HEK293 (cell line): ENCODE results near the gene NOL4L.

Experiments used
- CTCF ChIA-PET: fragments of 350-600 bp; formaldehyde crosslinking; extraction: SDS; loops from one replicate; lab custom pipeline; 2021; ENCODE audit warnings: antibody characterized with exemption; lab: Yijun Ruan, JAX
- POLR2A ChIA-PET: fragments of 300-600 bp; formaldehyde crosslinking; extraction: SDS; loops from one replicate; lab custom pipeline; 2020; ENCODE audit warnings: antibody characterized with exemption, inconsistent platforms; lab: Yijun Ruan, JAX
- H3K27ac ChIP-seq: fragments of 200-500 bp; sonication (Bioruptor generic); 2 replicates; pipeline ENCODE4 v1.5.1; 2014; ENCODE audit warnings: low read depth, low read length, control low read depth, inconsistent platforms; ENCODE audit errors: extremely low read depth
- H3K36me3 ChIP-seq, 2 experiments: fragments of 200-500 bp in 1 of 2; sonication (Bioruptor generic) in 1 of 2; 1 replicate in 1 of 2; 2 replicates in 1 of 2; pipeline ENCODE4 v1.5.1; 2014 to 2017; ENCODE audit warnings: inconsistent platforms in 2 of 2, low read length in 2 of 2; ENCODE audit not compliant: control insufficient read depth in 2 of 2, insufficient read depth in 1 of 2
- H3K4me1 ChIP-seq: fragments of 200-500 bp; sonication (Bioruptor generic); 2 replicates; pipeline ENCODE4 v1.5.1; 2014; ENCODE audit warnings: mild to moderate bottlenecking, low read length, inconsistent platforms; ENCODE audit not compliant: control insufficient read depth, insufficient read depth
- H3K4me3 ChIP-seq: 2 replicates; pipeline ENCODE4 v1.5.1; 2011; ENCODE audit warnings: low read depth, mild to moderate bottlenecking, control low read depth, low read length, moderate library complexity
- H3K9me3 ChIP-seq: fragments of 200-500 bp; sonication (Bioruptor generic); 2 replicates; pipeline ENCODE4 v1.5.1; 2014; ENCODE audit warnings: low read depth, low read length, inconsistent platforms; ENCODE audit not compliant: control insufficient read depth, insufficient read depth
- KLF17 ChIP-seq: fragments of 450-650 bp; formaldehyde crosslinking; IDR thresholded peaks from 2 replicates; pipeline ENCODE4 v1.5.1; 2016; ENCODE audit warnings: missing biosample characterization, missing genetic modification characterization
- KLF8 ChIP-seq: fragments of 450-650 bp; formaldehyde crosslinking; IDR thresholded peaks from 2 replicates; pipeline ENCODE4 v1.5.1; 2016; ENCODE audit warnings: missing biosample characterization, missing genetic modification characterization
- KLF9 ChIP-seq: fragments of 450-650 bp; formaldehyde crosslinking; IDR thresholded peaks from 2 replicates; pipeline ENCODE4 v1.5.1; 2016; ENCODE audit warnings: missing biosample characterization, missing genetic modification characterization, low read depth
- PRDM6 ChIP-seq: fragments of 450-650 bp; formaldehyde crosslinking; IDR thresholded peaks from 2 replicates; pipeline ENCODE4 v1.5.1; 2017; ENCODE audit warnings: missing biosample characterization, missing genetic modification characterization
- ZBTB20 ChIP-seq: fragments of 450-650 bp; formaldehyde crosslinking; IDR thresholded peaks from 2 replicates; pipeline ENCODE4 v1.5.1; 2016; ENCODE audit warnings: missing biosample characterization, missing genetic modification characterization
- ZIC2 ChIP-seq: fragments of 450-650 bp; formaldehyde crosslinking; IDR thresholded peaks from 2 replicates; pipeline ENCODE4 v1.5.1; 2016; ENCODE audit warnings: missing biosample characterization, missing genetic modification characterization
- ZNF133 ChIP-seq: fragments of 450-650 bp; formaldehyde crosslinking; IDR thresholded peaks from 2 replicates; pipeline ENCODE4 v1.5.1; 2016; ENCODE audit warnings: missing biosample characterization, missing genetic modification characterization
- ZNF2 ChIP-seq: fragments of 450-650 bp; formaldehyde crosslinking; IDR thresholded peaks from 2 replicates; pipeline ENCODE4 v1.5.1; 2016; ENCODE audit warnings: missing biosample characterization, missing genetic modification characterization
- ZNF311 ChIP-seq: fragments of 450-650 bp; formaldehyde crosslinking; IDR thresholded peaks from 2 replicates; pipeline ENCODE4 v1.5.1; 2017; ENCODE audit warnings: missing biosample characterization, missing genetic modification characterization, borderline replicate concordance
- ZNF416 ChIP-seq: fragments of 450-650 bp; formaldehyde crosslinking; IDR thresholded peaks from 2 replicates; pipeline ENCODE4 v1.5.1; 2016; ENCODE audit warnings: missing biosample characterization, missing genetic modification characterization
- ZNF423 ChIP-seq: fragments of 450-650 bp; formaldehyde crosslinking; IDR thresholded peaks from 2 replicates; pipeline ENCODE4 v1.5.1; 2016; ENCODE audit warnings: missing biosample characterization, missing genetic modification characterization
- ZNF549 ChIP-seq: fragments of 450-650 bp; IDR thresholded peaks from 2 replicates; pipeline ENCODE4 v1.5.1; 2018; ENCODE audit warnings: missing biosample characterization, missing genetic modification characterization, mild to moderate bottlenecking, inconsistent platforms, moderate library complexity
- ZNF580 ChIP-seq: fragments of 450-650 bp; formaldehyde crosslinking; IDR thresholded peaks from 2 replicates; pipeline ENCODE4 v1.5.1; 2016; ENCODE audit warnings: missing biosample characterization, missing genetic modification characterization
- ZNF621 ChIP-seq: fragments of 450-650 bp; formaldehyde crosslinking; IDR thresholded peaks from 2 replicates; pipeline ENCODE4 v1.5.1; 2017; ENCODE audit warnings: missing biosample characterization, missing genetic modification characterization
- ZNF654 ChIP-seq: fragments of 450-650 bp; formaldehyde crosslinking; IDR thresholded peaks from 2 replicates; pipeline ENCODE4 v1.5.1; 2016; ENCODE audit warnings: low read depth, missing biosample characterization, missing genetic modification characterization
- ZNF670 ChIP-seq: fragments of 450-650 bp; formaldehyde crosslinking; IDR thresholded peaks from 2 replicates; pipeline ENCODE4 v1.5.1; 2016; ENCODE audit warnings: missing biosample characterization, missing genetic modification characterization, low read depth
- ZNF707 ChIP-seq: fragments of 450-650 bp; formaldehyde crosslinking; IDR thresholded peaks from 2 replicates; pipeline ENCODE4 v1.5.1; 2016; ENCODE audit warnings: missing biosample characterization, missing genetic modification characterization
- ZNF747 ChIP-seq: fragments of 450-650 bp; formaldehyde crosslinking; IDR thresholded peaks from 2 replicates; pipeline ENCODE4 v1.5.1; 2016; ENCODE audit warnings: missing biosample characterization, missing genetic modification characterization
- ZNF791 ChIP-seq: fragments of 450-650 bp; formaldehyde crosslinking; IDR thresholded peaks from 2 replicates; pipeline ENCODE4 v1.5.1; 2016; ENCODE audit warnings: missing biosample characterization, missing genetic modification characterization
- TF ChIP-seq, protein P1 (sequence below): fragments of 450-650 bp; formaldehyde crosslinking; IDR thresholded peaks from 2 replicates; pipeline ENCODE4 v1.5.1; 2016; ENCODE audit warnings: missing biosample characterization, missing genetic modification characterization
- TF ChIP-seq, protein P2 (sequence below): fragments of 450-650 bp; formaldehyde crosslinking; IDR thresholded peaks from 2 replicates; pipeline ENCODE4 v1.5.1; 2016; ENCODE audit warnings: missing biosample characterization, missing genetic modification characterization

NOL4L gene

GRCh38 chr20:32510601-32511357, 74.4 kb downstream of the NOL4L start (continued):
- TF ChIP-seq ZNF621 (tag by site-specific recombination): no peak

GRCh38 chr20:32510120-32510600, 75.0 kb downstream of the NOL4L start:
- ChIA-PET POLR2A (no interaction called here), CTCF (interaction anchor here (0.7 kb wide), 1 partner anchor 35 kb away, joined by 3 read pairs; no protein-coding TSS in a partner anchor)
- Histone ChIP-seq H3K4me1 (no peaks in the 10 kb centered on the region; the same call in none of the 2 replicates), H3K36me3 (no peaks in the 10 kb centered on the region), H3K4me3 (no peak overlapping the region), H3K9me3 (no peaks in the 10 kb centered on the region), H3K27ac (no peak overlapping the region)
- TF ChIP-seq ZNF580 (tag by site-specific recombination) (no peak), PRDM6 (tag by site-specific recombination) (no peak), ZNF2 (tag by site-specific recombination) (no peak), ZNF707 (tag by site-specific recombination) (no peak), ZIC2 (tag by site-specific recombination) (no peak), ZNF423 (tag by site-specific recombination) (no peak)

DNA sequence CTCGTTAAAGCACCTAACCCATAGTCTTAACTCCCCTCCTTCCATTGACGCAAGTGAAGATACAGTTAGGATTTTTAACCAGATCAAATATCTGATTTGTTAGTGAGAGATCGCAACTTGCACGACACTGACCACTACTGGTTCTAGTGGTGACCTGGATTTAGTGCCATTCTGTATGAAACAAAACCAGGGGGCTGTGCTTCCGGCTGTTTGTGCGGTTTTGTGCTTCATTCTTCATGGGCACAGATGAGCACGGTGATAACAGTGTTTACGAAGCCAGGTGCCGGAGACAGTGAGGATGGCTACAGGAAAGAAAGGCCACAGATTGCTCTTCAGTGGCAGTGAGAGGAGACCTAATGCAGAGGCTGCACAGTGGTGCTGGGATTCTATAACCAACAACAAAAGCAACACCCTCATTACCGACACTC, 75.5 kb downstream of the NOL4L start:
- ChIA-PET POLR2A (no interaction called here), CTCF (interaction anchor here (0.6 to 2.5 kb wide), 2 partner anchors 12 to 13 kb away, joined by 4 to 11 read pairs; no protein-coding TSS in a partner anchor)
- Histone ChIP-seq H3K9me3 (no peaks in the 10 kb centered on the region), H3K4me3 (no peak overlapping the region), H3K4me1 (no peaks in the 10 kb centered on the region; the same call in none of the 2 replicates), H3K27ac (no peak overlapping the region), H3K36me3 (no peaks in the 10 kb centered on the region)
- no peak for TF ChIP-seq ZBTB20 (tag by site-specific recombination)
- TF ChIP-seq ZNF416 (tag by site-specific recombination): no peak
- no peak for TF ChIP-seq ZNF670 (tag by site-specific recombination)
- no peak for TF ChIP-seq ZNF791 (tag by site-specific recombination)
- no peak for TF ChIP-seq ZNF311 (tag by site-specific recombination)
- no peak for TF ChIP-seq KLF9 (tag by site-specific recombination)
- TF ChIP-seq ZNF654: 0 out of 2 replicates have a peak, but pooled peaks have one; percentile 2
- TF ChIP-seq ZNF549 (tag by site-specific recombination): no peak
- TF ChIP-seq ZNF133 (tag by site-specific recombination): no peak

DNA sequence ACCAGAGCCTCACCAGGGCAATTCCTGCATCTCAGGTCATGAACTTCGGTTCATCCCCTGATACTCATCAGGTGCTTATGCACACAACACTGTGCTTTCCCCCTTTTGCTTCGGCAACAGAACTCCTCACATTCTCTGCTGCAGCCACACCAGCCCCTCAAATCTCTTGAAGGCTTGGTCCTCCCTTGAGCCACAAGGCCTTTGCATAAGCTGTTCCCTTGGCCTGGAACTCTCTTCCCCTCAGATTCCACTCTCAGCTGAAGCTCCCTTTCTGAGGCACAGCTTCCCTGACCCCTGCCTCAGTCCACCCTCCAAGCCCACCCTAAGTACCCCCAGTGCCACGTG, 76.4 kb downstream of the NOL4L start:
- POLR2A ChIA-PET: no interaction called here
- no peak overlapping the region for H3K27ac ChIP-seq
- CTCF ChIA-PET: interaction anchor here (0.6 to 2.5 kb wide), 5 partner anchors 11 to 382 kb away, joined by 3 to 11 read pairs (median 4); no protein-coding TSS in a partner anchor
- no peaks in the 10 kb centered on the region for H3K9me3 ChIP-seq
- H3K36me3 ChIP-seq: no peaks in the 10 kb centered on the region
- no peaks in the 10 kb centered on the region; the same call in none of the 2 replicates for H3K4me1 ChIP-seq
- H3K4me3 ChIP-seq: no peak overlapping the region
- no peak for TF ChIP-seq ZNF747 (tag by site-specific recombination)
- no peak for TF ChIP-seq ZNF621 (tag by site-specific recombination)
- TF ChIP-seq, protein P1, sequence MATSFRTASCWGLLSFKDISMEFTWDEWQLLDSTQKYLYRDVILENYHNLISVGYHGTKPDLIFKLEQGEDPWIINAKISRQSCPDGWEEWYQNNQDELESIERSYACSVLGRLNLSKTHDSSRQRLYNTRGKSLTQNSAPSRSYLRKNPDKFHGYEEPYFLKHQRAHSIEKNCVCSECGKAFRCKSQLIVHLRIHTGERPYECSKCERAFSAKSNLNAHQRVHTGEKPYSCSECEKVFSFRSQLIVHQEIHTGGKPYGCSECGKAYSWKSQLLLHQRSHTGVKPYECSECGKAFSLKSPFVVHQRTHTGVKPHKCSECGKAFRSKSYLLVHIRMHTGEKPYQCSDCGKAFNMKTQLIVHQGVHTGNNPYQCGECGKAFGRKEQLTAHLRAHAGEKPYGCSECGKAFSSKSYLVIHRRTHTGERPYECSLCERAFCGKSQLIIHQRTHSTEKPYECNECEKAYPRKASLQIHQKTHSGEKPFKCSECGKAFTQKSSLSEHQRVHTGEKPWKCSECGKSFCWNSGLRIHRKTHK (tag by site-specific recombination): no peak
- TF ChIP-seq KLF17 (tag by site-specific recombination): no peak
- TF ChIP-seq, protein P2, sequence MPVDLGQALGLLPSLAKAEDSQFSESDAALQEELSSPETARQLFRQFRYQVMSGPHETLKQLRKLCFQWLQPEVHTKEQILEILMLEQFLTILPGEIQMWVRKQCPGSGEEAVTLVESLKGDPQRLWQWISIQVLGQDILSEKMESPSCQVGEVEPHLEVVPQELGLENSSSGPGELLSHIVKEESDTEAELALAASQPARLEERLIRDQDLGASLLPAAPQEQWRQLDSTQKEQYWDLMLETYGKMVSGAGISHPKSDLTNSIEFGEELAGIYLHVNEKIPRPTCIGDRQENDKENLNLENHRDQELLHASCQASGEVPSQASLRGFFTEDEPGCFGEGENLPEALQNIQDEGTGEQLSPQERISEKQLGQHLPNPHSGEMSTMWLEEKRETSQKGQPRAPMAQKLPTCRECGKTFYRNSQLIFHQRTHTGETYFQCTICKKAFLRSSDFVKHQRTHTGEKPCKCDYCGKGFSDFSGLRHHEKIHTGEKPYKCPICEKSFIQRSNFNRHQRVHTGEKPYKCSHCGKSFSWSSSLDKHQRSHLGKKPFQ (tag by site-specific recombination): no peak
- no peak for TF ChIP-seq KLF8
